Measurements from ENCODE around the gene CDH12.
"Not testable (repeated sequence)": the region's sequence is repeated elsewhere in the genome, so short reads cannot be mapped to it uniquely, and the experiment has no call there.

CDH12 gene

GRCh38 chr5:22051881-22052280 is 801.3 kb downstream of the CDH12 start:
- no peak for DNase-seq (ENCODE audit: low read depth)
- TF ChIP-seq CTCF (conservative IDR thresholded peaks at IDR 0.05; ENCODE audit: low read depth, low read length): no peak
- no peak overlapping the region for H3K4me3 ChIP-seq (ENCODE audit: low read depth, low read length)

GRCh38 chr5:22050931-22051330 is 802.2 kb downstream of the CDH12 start:
- no peak overlapping the region for H3K4me3 ChIP-seq (ENCODE audit: low read depth, low read length)
- no peak for DNase-seq (ENCODE audit: low read depth)
- no peak for TF ChIP-seq CTCF (conservative IDR thresholded peaks at IDR 0.05; ENCODE audit: low read depth, low read length)

GRCh38 chr5:22044229-22044628 is 808.9 kb downstream of the CDH12 start:
- no peak for DNase-seq (ENCODE audit: low read depth)
- H3K4me3 ChIP-seq (ENCODE audit: low read depth, low read length): no peak overlapping the region
- TF ChIP-seq CTCF (conservative IDR thresholded peaks at IDR 0.05; ENCODE audit: low read depth, low read length): no peak

- H3K4me3 ChIP-seq (ENCODE audit: low read depth, low read length): no peak overlapping the region
- no peak for DNase-seq (ENCODE audit: low read depth)
- no peak for TF ChIP-seq CTCF (conservative IDR thresholded peaks at IDR 0.05; ENCODE audit: low read depth, low read length)
Observed at GRCh38 chr5:22036061-22036460, 817.1 kb downstream of the CDH12 start.

GRCh38 chr5:22033066-22033465 is 820.1 kb downstream of the CDH12 start:
- DNase-seq (ENCODE audit: low read depth): no peak
- TF ChIP-seq CTCF (conservative IDR thresholded peaks at IDR 0.05; ENCODE audit: low read depth, low read length): no peak

GRCh38 chr5:22023784-22024183 is 829.4 kb downstream of the CDH12 start:
- no peak for TF ChIP-seq CTCF (conservative IDR thresholded peaks at IDR 0.05; ENCODE audit: low read depth, low read length)
- no peak overlapping the region for H3K4me3 ChIP-seq (ENCODE audit: low read depth, low read length)
- no peak for DNase-seq (ENCODE audit: low read depth)

More at GRCh38 chr5:22033066-22033465, 820.1 kb downstream of the CDH12 start:
- no peak overlapping the region for H3K4me3 ChIP-seq (ENCODE audit: low read depth, low read length)

- not testable (repeated sequence) for DNase-seq (ENCODE audit: low read depth); H3K4me3 ChIP-seq (ENCODE audit: low read depth, low read length)
Observed at GRCh38 chr5:22012893-22013292, 840.3 kb downstream of the CDH12 start.

GRCh38 chr5:22010808-22011207 is 842.3 kb downstream of the CDH12 start:
- not testable (repeated sequence) for DNase-seq (ENCODE audit: low read depth); H3K4me3 ChIP-seq (ENCODE audit: low read depth, low read length)

- DNase-seq (ENCODE audit: low read depth); H3K4me3 ChIP-seq (ENCODE audit: low read depth, low read length): not testable (repeated sequence)
Observed at GRCh38 chr5:22001097-22001496, 852.0 kb downstream of the CDH12 start.

GRCh38 chr5:21985799-21986198 is 867.3 kb downstream of the CDH12 start:
- H3K4me3 ChIP-seq (ENCODE audit: low read depth, low read length); DNase-seq (ENCODE audit: low read depth): not testable (repeated sequence)

GRCh38 chr5:21951571-21951970 is 901.6 kb downstream of the CDH12 start:
- not testable (repeated sequence) for DNase-seq (ENCODE audit: low read depth); H3K4me3 ChIP-seq (ENCODE audit: low read depth, low read length)
